ENCODE results near the gene AGRP.

AGRP gene

GRCh38 chr16:67463691-67464090, 19.7 kb downstream of the AGRP start:
- no peak for DNase-seq

- DNase-seq: no peak
These were observed 20.3 kb downstream of the AGRP start for GRCh38 chr16:67463059-67463458.

- no peak for DNase-seq
These were observed 21.1 kb downstream of the AGRP start for GRCh38 chr16:67462279-67462655.

DNA sequence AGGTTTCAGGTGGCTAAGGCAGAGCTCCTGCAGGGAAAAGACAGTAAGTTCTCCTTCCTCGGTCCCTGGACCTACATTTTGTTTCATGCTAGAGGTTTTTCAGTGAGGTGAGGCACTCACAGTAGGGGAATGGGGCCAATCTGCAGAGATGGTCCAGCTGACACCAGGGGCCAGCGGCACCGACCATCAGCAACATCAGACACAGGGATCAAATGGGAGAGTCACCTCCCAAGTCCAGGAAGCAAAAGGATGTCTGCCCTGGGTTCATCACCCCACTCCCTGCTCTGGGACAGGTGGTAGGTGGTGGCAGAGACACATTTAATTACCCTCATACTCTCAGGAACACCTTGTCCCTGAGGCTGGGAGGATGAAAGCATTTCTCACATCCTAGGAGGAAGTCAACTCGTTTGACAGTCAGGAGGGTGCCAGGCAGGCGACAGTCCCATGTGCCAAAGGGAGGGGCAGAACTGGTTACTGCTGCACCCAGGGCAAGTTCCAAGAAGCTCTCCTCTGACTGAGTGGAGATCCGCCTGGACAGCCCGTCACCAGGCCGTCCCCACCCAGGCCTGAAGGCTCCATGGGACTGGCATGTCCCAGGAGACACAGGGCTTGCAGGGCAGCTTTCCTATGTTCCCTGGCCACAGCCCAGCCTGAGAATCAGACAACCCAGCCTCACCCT, 21.6 kb downstream of the AGRP start:
- DNase-seq: no peak

DNA sequence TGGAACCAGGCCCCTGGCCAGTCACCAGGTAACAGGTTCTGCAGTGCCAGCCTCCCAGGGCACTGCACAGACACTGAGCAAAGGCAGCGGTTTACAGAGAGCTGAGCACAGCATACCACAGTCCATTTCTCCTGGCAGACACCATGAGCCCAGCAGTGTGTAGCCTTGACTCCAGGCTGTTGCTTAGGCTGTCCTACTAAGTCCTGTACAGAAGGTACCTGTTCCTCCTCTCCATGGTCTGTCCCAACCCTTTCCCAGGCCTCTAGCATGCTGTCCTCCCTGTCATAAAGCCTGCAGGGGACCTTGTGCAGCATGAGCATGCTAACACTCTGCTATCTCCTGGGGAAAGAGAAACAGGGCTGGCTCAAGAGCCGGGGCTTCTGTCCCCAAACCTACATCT, 22.4 kb downstream of the AGRP start:
- DNase-seq: no peak

DNA sequence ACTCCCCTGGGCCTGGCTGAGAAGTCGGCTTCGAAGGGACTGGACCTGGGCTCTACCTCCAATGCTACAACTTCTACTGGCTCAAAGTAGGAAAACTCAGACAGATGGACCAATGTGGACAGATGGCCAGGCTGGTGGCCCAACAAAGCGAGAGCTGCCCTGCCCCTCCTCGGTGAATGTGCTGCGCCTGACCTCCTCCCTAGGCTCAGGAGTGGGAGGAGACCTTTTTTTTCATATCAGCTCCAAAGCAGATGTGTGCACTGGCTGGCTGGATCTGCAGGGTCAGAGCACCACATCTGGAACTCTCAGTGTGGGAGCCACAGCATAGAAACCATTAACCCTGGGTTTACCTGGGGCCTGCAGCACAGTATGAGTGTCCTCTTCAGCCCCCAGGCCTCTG, 23.2 kb downstream of the AGRP start:
- no peak for DNase-seq

- peak in 3 of 51 donors; percentile 35 to 46 (median 39) for DNase-seq
These were observed 23.5 kb downstream of the AGRP start for GRCh38 chr16:67459861-67460150.

DNA sequence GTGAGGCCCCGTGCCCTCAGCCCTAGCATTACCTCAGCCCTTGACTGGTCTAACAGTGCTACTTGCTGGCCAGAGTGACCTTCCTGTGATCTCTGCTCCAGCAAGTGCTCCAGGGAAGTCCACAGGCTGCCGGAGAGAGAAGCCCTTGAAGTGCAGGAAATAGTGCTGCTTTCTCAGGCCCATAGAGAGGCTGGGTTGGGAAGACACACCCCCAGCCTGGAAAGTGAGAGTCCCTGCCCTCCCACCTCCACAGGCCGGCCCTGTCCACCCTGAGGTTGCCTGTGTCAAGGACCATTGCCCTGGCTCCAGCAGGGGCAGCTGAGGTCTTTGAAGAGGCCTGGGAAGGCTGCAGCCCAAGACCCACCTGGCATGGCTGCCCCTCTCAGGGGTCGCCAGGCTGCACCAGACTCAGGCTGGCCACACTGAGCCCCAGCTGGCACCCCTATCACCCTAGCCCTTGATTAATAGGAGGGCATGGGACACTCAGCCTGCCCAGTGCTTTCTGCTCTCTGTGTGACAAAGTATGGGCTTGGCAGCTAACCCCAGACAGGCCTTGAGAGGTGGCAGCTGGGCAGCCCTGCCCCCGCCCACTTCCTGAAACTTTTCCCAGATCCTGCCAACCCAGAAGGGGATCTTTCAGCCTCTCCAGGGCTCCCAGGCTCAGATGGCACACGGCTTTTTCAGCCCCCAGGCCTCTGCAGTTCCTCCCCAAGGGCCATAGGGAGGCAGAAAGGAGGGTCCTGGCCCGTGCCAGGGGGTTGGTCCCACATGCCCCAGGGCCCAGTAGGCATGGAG, 24.1 kb downstream of the AGRP start:
- peak in 23 of 51 donors; percentile 12 to 58 (median 30) for DNase-seq

DNA sequence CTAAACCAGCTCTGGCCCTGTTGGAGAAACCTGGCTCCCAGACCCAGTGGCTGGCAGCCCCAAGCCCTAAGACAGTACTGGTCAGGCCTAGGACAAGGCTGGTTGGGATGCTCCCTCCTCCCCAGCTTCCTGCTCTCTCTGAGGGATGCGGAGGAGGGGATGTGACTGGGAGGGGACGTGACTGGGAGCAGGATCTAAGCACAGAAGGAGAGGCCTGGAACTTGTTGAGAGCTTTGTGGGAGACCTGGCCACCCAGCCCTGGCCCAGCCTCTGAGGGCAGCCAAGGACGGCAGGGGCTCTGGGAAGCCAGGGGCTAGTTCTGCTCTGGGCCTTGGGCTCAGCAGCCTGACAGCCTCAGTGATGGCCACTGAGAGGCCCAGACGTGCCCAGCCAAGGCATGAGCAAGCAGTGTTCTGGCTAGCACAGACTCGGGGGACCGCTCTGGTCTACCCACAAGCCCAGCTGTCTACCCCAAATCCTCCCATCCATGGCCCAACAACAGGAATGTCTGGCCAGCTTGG, 25.2 kb downstream of the AGRP start:
- DNase-seq: no peak

GRCh38 chr16:67457611-67458010, 25.7 kb downstream of the AGRP start:
- no peak for DNase-seq

GRCh38 chr16:67456391-67457081, 26.8 kb downstream of the AGRP start:
- DNase-seq: peak in 19 of 51 donors; percentile 9 to 61 (median 27)

DNA sequence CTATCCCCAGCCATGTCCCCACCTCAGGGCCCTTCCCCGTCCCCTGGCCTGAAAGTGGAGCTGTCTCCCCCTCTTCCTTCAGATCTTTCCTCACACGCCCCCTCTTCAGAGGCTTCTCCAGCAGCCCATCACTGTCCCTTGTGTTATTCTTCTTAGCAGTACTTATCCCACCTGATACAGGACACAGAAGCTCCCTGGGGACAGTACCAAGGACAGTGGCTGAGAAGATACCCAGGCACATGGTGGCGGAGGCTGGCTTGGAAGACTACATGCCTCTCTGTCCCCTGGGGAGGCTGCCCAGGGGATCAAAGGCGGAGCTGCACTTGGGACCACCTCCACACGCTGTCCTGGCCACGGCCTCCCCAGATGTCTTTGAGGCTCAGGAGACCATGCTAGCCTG, 28.5 kb downstream of the AGRP start:
- DNase-seq: no peak

DNA sequence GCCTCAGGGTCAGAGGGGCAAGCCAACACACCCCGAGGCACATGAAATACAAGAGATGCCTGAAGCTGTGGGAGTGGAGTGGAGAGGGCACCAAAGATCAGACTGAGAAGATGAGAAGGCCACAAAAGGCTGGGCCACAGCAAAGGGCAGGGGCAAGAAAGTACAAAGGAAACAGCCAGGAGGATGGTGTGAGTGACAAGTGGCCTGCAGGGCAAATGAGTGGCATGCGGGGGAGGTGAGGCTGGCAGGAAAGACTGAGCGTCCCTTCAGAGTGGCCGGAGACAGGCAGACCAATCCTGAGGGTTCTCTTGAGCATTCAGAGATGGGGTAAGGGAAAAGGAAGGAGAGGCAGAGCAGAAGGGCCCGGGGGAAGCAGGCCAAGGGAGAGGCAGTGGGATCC, 29.2 kb downstream of the AGRP start:
- DNase-seq: no peak

DNA sequence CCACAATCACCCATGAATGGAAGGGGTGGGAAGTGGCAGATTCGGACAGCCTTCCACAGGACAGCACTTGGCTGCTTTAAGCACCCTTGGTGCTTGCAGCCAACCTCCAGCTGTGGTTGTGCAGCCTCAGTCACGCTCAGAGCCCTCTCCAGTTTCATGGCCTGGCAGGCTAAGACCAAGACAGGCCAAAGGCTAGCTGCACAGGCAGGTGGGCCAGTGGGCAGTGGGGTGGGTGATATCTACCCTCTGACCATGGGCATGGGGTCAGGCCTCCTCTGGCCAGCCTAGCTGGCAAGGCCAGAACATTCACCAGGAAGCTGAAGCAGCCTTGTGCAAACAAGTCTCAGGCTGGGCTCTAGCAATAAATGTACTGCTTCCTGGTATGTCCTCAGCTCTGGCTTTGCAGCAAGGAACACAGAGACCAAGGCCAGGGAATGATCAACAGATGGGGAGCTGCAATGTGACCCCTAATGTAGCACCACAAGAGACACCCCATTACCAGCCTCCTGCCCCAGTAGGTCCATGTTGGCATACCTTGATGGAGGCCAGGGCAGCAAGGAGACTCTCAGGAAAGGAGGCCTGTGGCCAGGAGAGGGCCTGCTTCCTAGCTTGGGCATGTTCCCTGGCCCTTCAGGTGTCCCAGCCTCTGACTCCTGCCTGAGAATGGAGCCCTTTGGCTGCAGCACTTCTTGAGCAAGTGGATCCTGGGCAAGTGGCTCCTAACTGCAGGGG, 31.5 kb downstream of the AGRP start:
- DNase-seq: no peak

GRCh38 chr16:67451061-67451703, 32.2 kb downstream of the AGRP start:
- DNase-seq: peak in 21 of 51 donors; percentile 9 to 52 (median 29)

GRCh38 chr16:67449739-67450138, 33.6 kb downstream of the AGRP start:
- peak in 2 of 51 donors; percentile 12 to 13 for DNase-seq

GRCh38 chr16:67449336-67449735, 34.0 kb downstream of the AGRP start:
- no peak for DNase-seq

GRCh38 chr16:67448580-67448979, 34.8 kb downstream of the AGRP start:
- no peak for DNase-seq

DNA sequence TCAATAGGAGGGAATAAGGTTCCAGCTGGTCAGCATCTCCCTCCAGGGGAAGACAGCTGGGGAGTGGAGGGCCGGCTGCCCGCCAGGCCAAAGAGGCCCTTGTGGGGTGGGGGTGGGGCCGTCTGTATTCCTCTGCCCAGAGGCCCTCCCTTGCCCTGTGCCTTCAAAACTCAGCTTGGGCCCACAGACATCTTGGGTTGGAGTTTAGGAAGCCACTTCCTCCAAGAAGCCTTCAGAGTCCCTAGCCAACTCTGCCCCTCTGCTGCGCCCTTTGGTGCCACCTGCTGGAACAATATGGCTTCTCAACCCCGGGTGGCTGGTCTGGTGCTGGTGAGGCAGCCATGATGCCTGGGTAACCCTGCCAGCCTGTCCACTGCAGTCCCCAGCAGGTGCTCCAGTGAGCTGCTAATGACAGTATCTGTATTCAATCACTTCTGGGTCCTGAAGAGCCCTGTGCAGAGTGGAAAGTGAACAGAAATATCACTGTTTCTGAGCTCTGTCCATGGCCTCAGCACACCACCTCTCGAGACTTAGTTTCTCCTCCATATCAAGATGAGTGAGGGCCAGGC, 35.8 kb downstream of the AGRP start:
- DNase-seq: peak in 5 of 51 donors; percentile 13 to 35 (median 22)

DNA sequence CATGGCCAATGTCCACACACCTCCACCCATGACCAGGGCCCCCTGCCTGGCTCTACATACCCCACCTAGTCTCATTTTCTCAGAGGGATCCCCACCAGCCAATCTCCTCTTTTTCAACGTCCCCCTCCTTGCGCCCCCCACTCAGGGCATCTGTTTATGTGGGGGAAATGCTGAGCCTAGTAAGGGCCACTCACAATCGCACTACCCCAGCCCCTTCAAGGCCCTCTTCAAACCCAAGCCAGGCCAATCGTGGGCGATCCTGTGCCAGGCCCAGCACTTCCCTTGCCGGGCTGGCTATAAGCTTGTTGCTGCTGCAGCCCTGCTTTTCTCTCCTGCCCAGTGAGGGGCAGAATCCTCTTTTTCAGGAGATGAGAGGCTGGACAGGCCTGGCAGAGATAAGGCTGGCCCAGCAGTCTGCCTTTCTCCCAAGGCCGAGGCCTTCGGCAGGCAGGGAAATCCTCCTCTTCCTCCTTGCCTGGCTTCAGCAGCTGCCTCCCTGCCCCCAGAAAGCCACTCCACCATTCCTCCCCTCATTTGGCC, 36.3 kb downstream of the AGRP start:
- DNase-seq: no peak
